Peyer's patch (tissue), 4 donors: ENCODE data around the gene STEAP1B. TPM values are rescaled to one million over a fixed set of nuclear protein-coding genes. Genes with fewer than 3 reads are reported as not detected.

Source experiments
- DNase-seq, 3 donors: peaks; one replicate each; pipeline ENCODE4 v3.0.0-alpha.2; 2017 to 2019
- H3K27ac ChIP-seq, 4 donors: fragments of 200-600 bp; sonication (generic); one replicate each; pipeline ENCODE4 v1.5.1; 2016 to 2019
- H3K27me3 ChIP-seq, 2 donors: fragments of 200-600 bp; sonication (generic); one replicate each; pipeline ENCODE4 v1.5.1; 2019
- H3K36me3 ChIP-seq, 3 donors: fragments of 200-600 bp; sonication (generic); one replicate each; pipeline ENCODE4 v1.5.1; 2016 to 2019
- H3K4me1 ChIP-seq, 4 donors: fragments of 200-600 bp; sonication (generic); one replicate each; pipeline ENCODE4 v1.5.1; 2016 to 2019
- H3K4me3 ChIP-seq, 4 donors: fragments of 200-600 bp; sonication (generic); 1 replicate in 3 of 4; 2 replicates in 1 of 4; pipeline ENCODE4 v1.5.1; 2016 to 2019; ENCODE audit warnings: mild to moderate bottlenecking in 1 of 4
- H3K9me3 ChIP-seq, 4 donors: fragments of 200-600 bp; sonication (generic); one replicate each; pipeline ENCODE4 v1.5.1; 2016 to 2019; ENCODE audit warnings: mild to moderate bottlenecking in 1 of 4
- POLR2A ChIP-seq, 2 donors: fragments of 450-650 bp; IDR thresholded peaks; one replicate each; pipeline ENCODE4 v1.5.1; 2017; ENCODE audit warnings: antibody characterized with exemption in 2 of 2, mild to moderate bottlenecking in 2 of 2, moderate library complexity in 2 of 2
- total RNA-seq, 4 donors: library from RNA; depleted of rRNA; stranded (reverse); fragments of >200 nt; gene quantifications; one replicate each; pipeline ENCODE4 v1.1.0, GENCODE V29; 2016
- TF ChIP-seq, protein P1 (sequence below), 6 experiments: fragments of 450-650 bp in 4 of 6; fragments of 200-600 bp in 2 of 6; sonication (generic) in 1 of 6; IDR thresholded peaks; one replicate each; pipeline ENCODE4 v1.5.1; 2017 to 2019; ENCODE audit warnings: antibody characterized with exemption in 6 of 6, mild to moderate bottlenecking in 3 of 6, moderate library complexity in 1 of 6

The STEAP1B gene
- total RNA-seq, 4 donors from 2014 or later: not detected

GRCh38 chr7:22486597-22486996 lies 13.4 kb downstream of the STEAP1B start:
- Histone ChIP-seq H3K4me3 (no peak overlapping the region), H3K36me3 (no peaks in the 10 kb centered on the region), H3K4me1 (no peaks in the 10 kb centered on the region), H3K27me3 (no peaks in the 10 kb centered on the region), H3K9me3 (no peaks in the 10 kb centered on the region), H3K27ac (no peak overlapping the region)
- TF ChIP-seq, protein P1, sequence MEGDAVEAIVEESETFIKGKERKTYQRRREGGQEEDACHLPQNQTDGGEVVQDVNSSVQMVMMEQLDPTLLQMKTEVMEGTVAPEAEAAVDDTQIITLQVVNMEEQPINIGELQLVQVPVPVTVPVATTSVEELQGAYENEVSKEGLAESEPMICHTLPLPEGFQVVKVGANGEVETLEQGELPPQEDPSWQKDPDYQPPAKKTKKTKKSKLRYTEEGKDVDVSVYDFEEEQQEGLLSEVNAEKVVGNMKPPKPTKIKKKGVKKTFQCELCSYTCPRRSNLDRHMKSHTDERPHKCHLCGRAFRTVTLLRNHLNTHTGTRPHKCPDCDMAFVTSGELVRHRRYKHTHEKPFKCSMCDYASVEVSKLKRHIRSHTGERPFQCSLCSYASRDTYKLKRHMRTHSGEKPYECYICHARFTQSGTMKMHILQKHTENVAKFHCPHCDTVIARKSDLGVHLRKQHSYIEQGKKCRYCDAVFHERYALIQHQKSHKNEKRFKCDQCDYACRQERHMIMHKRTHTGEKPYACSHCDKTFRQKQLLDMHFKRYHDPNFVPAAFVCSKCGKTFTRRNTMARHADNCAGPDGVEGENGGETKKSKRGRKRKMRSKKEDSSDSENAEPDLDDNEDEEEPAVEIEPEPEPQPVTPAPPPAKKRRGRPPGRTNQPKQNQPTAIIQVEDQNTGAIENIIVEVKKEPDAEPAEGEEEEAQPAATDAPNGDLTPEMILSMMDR (IDR thresholded peaks at IDR 0.05): no peak
- no peak for TF ChIP-seq POLR2A (IDR thresholded peaks at IDR 0.05)
- DNase-seq: no peak

- TF ChIP-seq POLR2A (IDR thresholded peaks at IDR 0.05): no peak
- TF ChIP-seq, protein P1 (IDR thresholded peaks at IDR 0.05): no peak
- H3K4me3 ChIP-seq: no peak overlapping the region
These were observed 14.8 kb downstream of the STEAP1B start for GRCh38 chr7:22485189-22485588.

DNA sequence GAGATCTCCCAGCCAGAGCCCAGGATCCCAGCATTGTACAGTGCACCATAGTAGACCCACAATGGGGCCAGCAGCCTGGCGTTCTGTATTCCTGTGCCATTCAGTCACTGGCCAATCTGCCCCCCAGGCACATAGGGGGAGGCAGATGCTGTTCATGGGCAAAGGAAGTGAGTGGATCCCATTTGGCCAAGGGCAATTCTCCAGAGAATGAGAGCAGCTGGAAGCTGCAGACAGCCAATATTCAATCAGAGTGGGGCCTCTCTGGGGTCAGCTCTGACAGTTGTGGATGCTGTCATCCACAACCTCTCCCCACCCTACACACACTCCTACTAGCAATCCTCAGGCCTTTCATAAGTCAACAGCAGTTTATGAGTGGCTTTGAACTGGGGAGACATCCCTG lies 17.5 kb downstream of the STEAP1B start:
- Histone ChIP-seq H3K36me3 (no peaks in the 10 kb centered on the region), H3K9me3 (no peaks in the 10 kb centered on the region), H3K27ac (no peak overlapping the region), H3K4me3 (no peak overlapping the region), H3K27me3 (no peaks in the 10 kb centered on the region), H3K4me1 (no peaks in the 10 kb centered on the region)
- no peak for TF ChIP-seq POLR2A (IDR thresholded peaks at IDR 0.05)
- TF ChIP-seq, protein P1 (IDR thresholded peaks at IDR 0.05): no peak
- no peak for DNase-seq

More at GRCh38 chr7:22485189-22485588, 14.8 kb downstream of the STEAP1B start:
- Histone ChIP-seq H3K36me3 (no peaks in the 10 kb centered on the region), H3K9me3 (no peaks in the 10 kb centered on the region), H3K4me1 (no peaks in the 10 kb centered on the region), H3K27ac (no peak overlapping the region), H3K27me3 (no peaks in the 10 kb centered on the region)
- DNase-seq: no peak

GRCh38 chr7:22481726-22482125 lies 18.3 kb downstream of the STEAP1B start:
- DNase-seq: no peak
- no peaks in the 10 kb centered on the region for H3K4me1 ChIP-seq
- H3K9me3 ChIP-seq: no peaks in the 10 kb centered on the region
- no peak overlapping the region for H3K4me3 ChIP-seq
- H3K27ac ChIP-seq: no peak overlapping the region
- no peak for TF ChIP-seq POLR2A (IDR thresholded peaks at IDR 0.05)
- TF ChIP-seq, protein P1 (IDR thresholded peaks at IDR 0.05): no peak
- H3K27me3 ChIP-seq: no peaks in the 10 kb centered on the region
- no peaks in the 10 kb centered on the region for H3K36me3 ChIP-seq

DNA sequence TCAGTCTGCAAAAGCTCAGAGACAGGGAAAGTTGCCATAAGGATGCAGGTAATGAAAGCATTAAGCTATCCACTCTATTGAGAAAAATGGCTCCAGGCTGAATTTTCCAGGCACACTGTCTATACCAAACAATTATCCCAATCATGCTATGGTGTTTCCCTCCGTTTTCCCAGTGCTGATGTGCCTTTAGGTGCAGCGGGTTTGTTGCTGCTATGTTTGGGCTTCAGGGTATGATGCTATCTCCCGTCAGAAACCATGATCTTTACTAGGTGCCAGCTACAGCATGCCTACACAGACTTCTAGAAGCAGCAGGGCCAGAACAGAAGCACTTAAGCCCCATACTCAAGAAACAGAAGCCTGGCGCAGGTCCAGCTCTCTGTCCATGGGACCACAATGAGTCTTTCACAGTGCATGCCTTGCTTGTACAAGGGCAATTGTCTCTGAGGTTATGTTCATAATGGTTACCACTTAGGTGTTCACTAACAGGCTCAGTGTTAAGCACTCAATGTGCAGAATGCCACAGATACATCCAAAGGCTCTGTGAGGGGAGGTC lies 19.4 kb downstream of the STEAP1B start:
- H3K36me3 ChIP-seq: no peaks in the 10 kb centered on the region
- H3K27me3 ChIP-seq: no peaks in the 10 kb centered on the region
- no peaks in the 10 kb centered on the region for H3K9me3 ChIP-seq
- no peaks in the 10 kb centered on the region for H3K4me1 ChIP-seq
- TF ChIP-seq, protein P1 (IDR thresholded peaks at IDR 0.05): no peak
- TF ChIP-seq POLR2A (IDR thresholded peaks at IDR 0.05): no peak
- DNase-seq: no peak
- H3K27ac ChIP-seq: no peak overlapping the region
- no peak overlapping the region for H3K4me3 ChIP-seq
